GM04503 (cell line): Measurements from ENCODE around the gene CCNL1.
"Not testable (repeated sequence)": the region's sequence is repeated elsewhere in the genome, so short reads cannot be mapped to it uniquely, and the experiment has no call there.

Source experiments
- DNase-seq: peaks from one replicate; pipeline ENCODE4 v3.0.0-alpha.2; 2012; ENCODE audit warnings: low read depth

The CCNL1 gene

GRCh38 chr3:157170861-157171260 lies 10.9 kb upstream of the CCNL1 start:
- DNase-seq = no peak

DNA sequence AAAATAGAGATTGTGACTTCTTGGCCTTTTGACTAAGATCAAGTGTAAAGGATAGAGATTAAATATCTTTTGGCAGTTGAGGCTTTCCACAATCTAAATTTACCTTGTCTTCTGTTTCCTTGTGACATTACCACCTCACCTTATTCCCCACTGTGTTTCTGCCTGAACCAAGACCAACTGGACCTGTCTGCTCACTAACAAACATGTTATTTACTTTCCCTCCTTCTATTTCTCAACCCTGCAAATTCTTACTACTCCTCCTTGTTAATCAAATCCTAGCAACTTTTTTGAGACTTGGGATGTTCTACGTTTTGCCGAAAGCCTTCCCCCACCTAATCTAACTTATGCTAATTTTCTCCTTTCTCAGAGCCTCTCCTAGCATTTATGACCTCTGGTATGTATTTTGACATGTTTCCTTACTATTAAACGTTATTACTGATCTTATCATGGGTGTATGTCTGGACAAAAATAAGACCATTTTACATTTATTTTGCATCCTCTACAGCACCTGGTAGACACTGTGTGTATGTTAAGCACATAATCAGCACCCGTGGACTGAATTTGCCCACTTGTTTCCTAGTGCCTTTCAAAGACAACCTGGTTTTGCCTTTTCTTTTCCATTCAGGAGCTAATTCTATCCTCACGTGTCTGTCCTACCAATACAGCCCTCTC lies 7.6 kb upstream of the CCNL1 start:
- DNase-seq = no peak

GRCh38 chr3:157166561-157166960 lies 6.6 kb upstream of the CCNL1 start:
- no peak for DNase-seq

DNA sequence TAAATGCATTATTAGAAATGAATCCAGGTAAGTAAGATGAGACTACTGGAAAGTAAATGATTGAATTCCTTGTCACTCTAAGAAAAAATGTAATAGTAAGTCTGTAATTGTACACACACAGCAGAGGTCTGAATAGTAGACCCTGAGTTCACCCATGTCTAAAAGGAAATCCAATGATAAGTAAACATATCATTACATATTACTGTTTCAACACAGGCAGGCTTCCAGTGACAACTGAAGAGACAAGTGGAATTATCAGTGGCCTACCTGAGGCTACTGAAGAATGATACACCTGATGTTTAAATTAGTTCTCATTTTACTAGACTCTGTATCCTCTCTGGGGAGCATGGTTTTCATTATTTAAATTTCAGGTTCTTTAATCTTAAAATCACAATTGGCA lies 6.2 kb upstream of the CCNL1 start:
- DNase-seq = no peak

GRCh38 chr3:157163217-157163953 lies 3.4 kb upstream of the CCNL1 start:
- DNase-seq = no peak

DNA sequence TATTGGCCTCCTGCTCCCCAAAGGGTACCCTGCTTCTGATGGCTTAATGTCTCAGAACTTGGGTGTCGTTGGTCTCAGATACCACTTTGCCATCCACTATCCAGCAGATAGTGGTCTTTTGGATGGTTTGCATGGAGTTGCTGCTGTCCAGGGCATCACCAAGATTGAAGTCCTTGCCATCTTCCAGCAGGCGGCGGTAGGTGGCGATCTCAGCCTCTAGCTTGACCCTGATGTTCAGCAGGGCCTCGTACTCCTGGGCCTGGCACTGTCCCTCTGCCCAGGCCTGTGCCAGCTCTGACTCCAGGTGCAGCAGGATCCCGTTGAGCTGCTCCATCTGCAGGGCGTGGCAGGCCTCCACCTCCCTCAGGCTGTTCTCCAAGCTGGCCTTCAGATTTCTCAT lies 2.7 kb upstream of the CCNL1 start:
- DNase-seq = not testable (repeated sequence)

DNA sequence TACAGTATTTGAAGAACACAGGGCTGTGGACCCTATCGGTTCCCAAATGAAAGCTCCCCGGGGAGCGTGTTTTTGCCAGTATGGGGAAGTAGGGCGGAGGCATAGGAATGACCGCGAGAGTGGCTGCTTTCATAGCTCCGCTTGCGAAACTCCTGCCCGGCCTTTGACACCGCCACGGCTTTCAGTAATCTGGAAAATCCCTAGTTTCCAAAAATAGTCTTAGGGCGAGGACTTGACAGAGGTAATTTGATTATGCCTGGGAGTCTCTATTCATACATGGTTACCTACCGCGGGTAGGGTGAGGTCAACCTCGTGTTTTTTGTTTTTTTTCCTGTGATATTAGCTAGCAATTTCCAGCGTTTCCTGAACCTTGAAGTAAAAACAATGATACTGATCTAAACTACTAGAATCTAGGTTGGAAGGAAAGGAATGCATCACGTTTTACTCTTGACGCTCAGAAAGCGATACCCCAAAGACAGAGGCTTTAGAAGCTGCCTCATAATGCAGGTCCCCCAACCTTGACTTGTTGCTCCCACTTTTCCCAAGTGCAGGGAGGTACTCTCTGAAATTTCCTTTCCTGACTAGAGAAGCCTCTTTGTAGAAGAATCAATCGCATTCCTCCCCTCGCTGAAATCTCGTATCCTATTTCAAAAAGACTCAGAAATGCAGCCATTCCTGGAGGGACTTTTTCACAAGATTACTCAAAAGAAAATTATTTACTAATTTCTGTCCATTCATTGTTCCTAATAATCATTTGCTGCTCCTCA lies 894 bp upstream of the CCNL1 start:
- DNase-seq = peak; percentile 85

GRCh38 chr3:157159037-157159761 lies 748 bp downstream of the CCNL1 start:
- no peak for DNase-seq

- DNase-seq = no peak
Measured at GRCh38 chr3:157157836-157158235, 2.1 kb downstream of the CCNL1 start.

GRCh38 chr3:157156837-157157635 lies 2.9 kb downstream of the CCNL1 start:
- no peak for DNase-seq

DNA sequence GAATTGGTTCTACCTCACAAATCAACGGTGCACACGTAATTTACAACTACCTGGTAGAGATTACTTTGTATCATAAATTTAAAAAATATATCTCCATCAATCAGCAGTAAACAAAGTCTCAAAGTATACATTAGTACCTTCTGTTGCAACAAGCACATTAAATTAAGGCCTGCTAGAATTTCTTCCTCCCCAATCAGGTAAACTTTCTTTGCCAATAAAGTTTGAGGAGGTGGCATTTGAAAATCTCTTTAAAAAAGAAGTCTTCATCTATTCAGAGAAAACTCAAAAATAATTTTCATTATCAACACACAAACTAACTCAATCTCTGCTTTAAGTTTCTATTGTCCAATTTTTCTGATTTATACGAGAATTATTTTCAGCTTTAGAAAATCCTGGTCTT lies 4.4 kb downstream of the CCNL1 start:
- DNase-seq = no peak

DNA sequence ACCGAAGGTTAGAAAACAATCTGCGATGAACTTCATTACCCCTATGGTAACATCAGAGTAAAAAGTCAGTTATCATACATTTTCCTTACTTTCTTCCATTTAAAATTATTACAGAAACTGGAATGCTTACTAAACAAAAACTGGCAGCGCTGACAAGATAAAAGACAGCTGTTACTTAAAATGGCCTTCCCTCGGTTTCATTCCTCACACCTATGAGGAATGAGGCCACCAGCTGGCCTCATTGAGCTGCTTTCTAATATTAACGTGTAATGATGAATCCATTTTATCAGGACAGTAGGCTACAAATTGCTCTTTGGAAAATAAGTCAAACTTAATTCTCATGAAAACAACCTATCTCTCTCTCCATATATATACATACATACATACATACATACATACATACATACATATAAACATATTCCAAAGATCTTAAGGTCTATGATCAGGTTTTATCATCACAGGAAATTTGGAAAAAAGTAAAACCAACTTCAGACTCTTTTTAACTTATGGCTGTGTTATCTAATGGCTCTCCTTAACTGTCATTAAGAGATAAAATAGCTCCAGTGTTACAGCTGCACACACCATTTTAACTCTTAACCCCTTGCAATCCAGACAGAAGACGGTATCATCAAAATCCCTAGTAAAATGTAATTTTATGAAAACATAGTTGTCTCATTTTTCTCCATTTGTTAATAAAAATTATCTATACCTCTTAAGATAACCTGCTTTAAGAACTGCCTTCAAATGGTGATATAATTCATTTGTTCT lies 5.2 kb downstream of the CCNL1 start:
- DNase-seq = no peak

DNA sequence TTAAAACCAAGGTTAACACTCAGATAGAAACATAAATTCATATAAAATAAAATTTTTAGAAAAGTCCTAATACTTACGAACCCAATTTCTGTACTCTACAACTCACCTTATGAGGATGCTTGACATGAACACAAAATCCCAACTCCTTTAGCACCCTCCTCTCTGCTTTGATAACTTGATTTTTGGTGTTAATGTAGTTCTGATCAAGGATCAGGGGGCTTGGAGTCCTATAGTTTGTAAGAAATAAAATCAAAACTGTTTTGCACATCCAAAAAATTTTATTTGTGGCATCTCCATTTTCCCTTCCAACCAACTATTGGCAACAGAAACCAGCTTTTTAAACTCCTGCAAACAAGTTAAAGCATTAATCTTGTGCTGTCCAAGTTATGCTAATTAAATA lies 7.0 kb downstream of the CCNL1 start:
- DNase-seq = no peak

GRCh38 chr3:157152438-157152837 lies 7.5 kb downstream of the CCNL1 start:
- no peak for DNase-seq

- no peak for DNase-seq
Measured at GRCh38 chr3:157151627-157152026, 8.3 kb downstream of the CCNL1 start.

GRCh38 chr3:157151151-157151550 lies 8.8 kb downstream of the CCNL1 start:
- no peak for DNase-seq

DNA sequence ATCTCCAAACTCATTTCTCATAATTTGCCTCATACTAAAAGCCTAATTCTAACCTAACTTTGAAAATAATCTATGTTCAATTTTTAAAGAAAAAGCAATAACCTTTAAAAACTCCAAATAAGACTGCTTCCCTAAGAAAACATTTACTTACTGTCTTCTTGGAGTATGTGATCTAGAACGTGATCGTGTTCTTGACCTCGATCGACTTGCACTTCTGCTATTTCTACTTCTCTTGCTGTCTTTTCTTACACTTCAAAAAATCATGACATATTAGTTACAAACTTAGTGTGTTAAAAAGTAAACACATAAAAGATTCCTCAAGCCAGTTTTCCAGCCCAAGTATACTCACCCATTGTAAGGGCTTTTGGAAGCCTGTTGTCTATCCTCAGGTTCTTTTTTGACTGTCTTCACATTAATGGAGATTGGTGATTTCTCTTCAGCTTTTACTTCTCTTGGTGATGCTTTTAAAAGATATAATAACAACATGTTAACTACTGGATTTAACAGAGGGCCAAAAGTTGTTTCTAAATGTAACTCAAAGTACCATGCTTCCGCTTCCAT lies 10.7 kb downstream of the CCNL1 start:
- no peak for DNase-seq

DNA sequence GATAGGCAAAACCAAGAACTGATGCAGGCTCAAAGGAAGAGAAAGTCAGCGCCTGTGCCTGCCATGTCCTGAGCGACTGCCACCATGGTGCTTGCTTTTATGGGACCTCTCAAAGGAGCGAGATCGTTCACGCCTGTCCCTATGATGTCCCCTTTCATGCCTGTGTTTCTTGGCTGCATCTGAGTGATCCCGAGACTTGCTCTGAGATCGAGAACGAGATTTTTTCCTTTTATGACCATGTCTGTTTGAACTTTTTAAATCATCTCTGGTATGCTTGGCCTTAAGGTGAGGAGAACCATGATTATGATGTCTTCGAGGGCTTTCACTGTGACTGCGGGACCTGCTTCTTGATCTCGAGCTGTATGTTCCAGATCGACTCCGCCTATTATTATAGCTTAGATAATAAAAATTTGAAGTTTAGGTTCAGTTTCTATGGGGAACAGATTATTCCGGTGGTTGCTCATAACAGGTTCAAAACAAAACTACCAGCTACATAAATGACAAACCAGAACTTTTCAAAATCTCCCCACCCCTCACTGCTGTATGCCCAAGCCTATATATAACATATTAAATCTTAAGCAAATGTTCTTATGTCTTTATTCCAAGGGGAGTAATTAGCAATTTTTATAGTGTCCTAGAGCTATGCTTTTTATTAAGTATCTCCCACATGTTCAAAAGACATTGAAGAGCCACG lies 11.6 kb downstream of the CCNL1 start:
- no peak for DNase-seq

DNA sequence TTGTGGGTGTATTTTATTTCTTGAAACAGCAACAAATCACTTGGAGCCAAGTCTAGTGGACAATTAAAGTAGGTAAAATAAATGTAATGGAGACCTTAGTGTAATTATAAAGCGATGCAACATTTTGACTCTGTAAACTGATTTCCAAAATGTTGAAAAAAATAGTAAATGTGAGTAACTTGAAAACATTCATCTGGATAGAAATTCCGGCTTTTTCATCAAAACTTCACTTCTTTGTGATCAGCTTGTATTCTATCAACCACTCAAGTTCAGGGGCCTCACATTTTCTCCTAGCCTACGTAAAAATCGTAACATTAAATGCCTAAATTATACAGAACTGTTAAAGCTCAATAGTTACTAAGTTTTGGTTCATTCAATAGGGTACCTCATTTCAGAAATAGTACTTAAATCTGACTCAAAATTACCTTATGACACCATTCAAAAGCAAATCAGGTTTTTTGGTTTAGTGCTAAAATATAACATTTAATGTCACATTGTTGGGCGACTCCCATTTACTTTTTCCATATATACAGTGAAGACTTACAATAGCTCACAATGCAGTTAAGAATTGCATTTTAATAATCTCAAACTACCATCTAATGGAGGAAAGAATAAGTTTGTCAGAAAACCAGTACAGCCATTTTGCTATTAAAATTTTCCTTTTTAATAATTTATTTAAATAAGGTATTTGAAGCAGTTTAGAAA lies 12.7 kb downstream of the CCNL1 start:
- no peak for DNase-seq
